OCI-LY3 (cell line): ENCODE measurements around the gene SASS6.

Source experiments
- H2AFZ ChIP-seq: fragments of 200-600, 300-600 bp; shearing (Covaris generic); 2 replicates; pipeline ENCODE4 v1.6.0; 2014; ENCODE audit warnings: antibody characterized with exemption, low read depth, low read length
- H3K27ac ChIP-seq: fragments of 200-600, 300-600 bp; sonication (generic); 2 replicates; pipeline ENCODE4 v1.5.1; 2014; ENCODE audit warnings: mild to moderate bottlenecking, low read length, moderate library complexity, mixed read lengths
- H3K27me3 ChIP-seq: fragments of 200-600, 300-600 bp; sonication (generic); 2 replicates; pipeline ENCODE4 v1.6.1; 2014; ENCODE audit warnings: low read depth, low read length, mixed read lengths
- H3K36me3 ChIP-seq: fragments of 200-600, 300-600 bp; sonication (generic); replicated peaks from 2 replicates; pipeline ENCODE3; 2014; ENCODE audit warnings: low read depth, low read length, mixed read lengths
- H3K4me1 ChIP-seq: fragments of 300-600, 200-600 bp; sonication (generic); 2 replicates; pipeline ENCODE4 v1.6.1; 2014; ENCODE audit warnings: low read length, mixed read lengths
- H3K4me2 ChIP-seq: fragments of 200-600, 300-600 bp; sonication (generic); 2 replicates; pipeline ENCODE4 v1.6.1; 2014; ENCODE audit warnings: low read length, mixed read lengths
- H3K4me3 ChIP-seq: fragments of 300-600, 200-600 bp; sonication (generic); 2 replicates; pipeline ENCODE4 v1.5.1; 2014; ENCODE audit warnings: antibody characterized with exemption, mild to moderate bottlenecking, low read length, moderate library complexity
- H3K79me2 ChIP-seq: fragments of 300-600, 200-600 bp; shearing (Covaris generic); 2 replicates; pipeline ENCODE4 v1.6.1; 2014; ENCODE audit warnings: mild to moderate bottlenecking, low read length, mixed read lengths
- H3K9ac ChIP-seq: fragments of 300-600, 200-600 bp; shearing (Covaris generic); 2 replicates; pipeline ENCODE4 v1.6.0; 2014; ENCODE audit warnings: mild to moderate bottlenecking, low read length, moderate library complexity
- H3K9me3 ChIP-seq: fragments of 200-600, 300-600 bp; shearing (Covaris generic); 2 replicates; pipeline ENCODE4 v1.6.1; 2014; ENCODE audit warnings: low read length, mixed read lengths; ENCODE audit not compliant: insufficient read depth
- H4K20me1 ChIP-seq: fragments of 200-600, 300-600 bp; sonication (generic); 2 replicates; pipeline ENCODE4 v1.6.1; 2016; ENCODE audit warnings: low read length, mixed read lengths; ENCODE audit not compliant: insufficient read depth
- EZH2phosphoT487 ChIP-seq: fragments of 200-600 bp; shearing (Covaris generic); IDR thresholded peaks from 2 replicates; pipeline ENCODE4 v1.6.1; 2018; ENCODE audit warnings: antibody characterized with exemption, mixed run types, low read depth
- TF ChIP-seq, protein P1 (sequence below): fragments of 200-600, 300-600 bp; sonication (generic); IDR thresholded peaks from 2 replicates; pipeline ENCODE4 v1.5.1; 2014; ENCODE audit warnings: antibody characterized with exemption, low read length, low read depth

SASS6 gene

GRCh38 chr1:100039591-100039990, 93.1 kb downstream of the SASS6 start:
- peaks cover 80% of the 10 kb centered on the region for H3K79me2 ChIP-seq
- H3K9me3 ChIP-seq: no peaks in the 10 kb centered on the region
- H3K4me1 ChIP-seq: peaks cover 20% of the 10 kb centered on the region
- no peak overlapping the region for H3K27ac ChIP-seq
- H3K9ac ChIP-seq: peak overlapping the region; percentile 94
- no peaks in the 10 kb centered on the region for H3K27me3 ChIP-seq
- TF ChIP-seq, protein P1, sequence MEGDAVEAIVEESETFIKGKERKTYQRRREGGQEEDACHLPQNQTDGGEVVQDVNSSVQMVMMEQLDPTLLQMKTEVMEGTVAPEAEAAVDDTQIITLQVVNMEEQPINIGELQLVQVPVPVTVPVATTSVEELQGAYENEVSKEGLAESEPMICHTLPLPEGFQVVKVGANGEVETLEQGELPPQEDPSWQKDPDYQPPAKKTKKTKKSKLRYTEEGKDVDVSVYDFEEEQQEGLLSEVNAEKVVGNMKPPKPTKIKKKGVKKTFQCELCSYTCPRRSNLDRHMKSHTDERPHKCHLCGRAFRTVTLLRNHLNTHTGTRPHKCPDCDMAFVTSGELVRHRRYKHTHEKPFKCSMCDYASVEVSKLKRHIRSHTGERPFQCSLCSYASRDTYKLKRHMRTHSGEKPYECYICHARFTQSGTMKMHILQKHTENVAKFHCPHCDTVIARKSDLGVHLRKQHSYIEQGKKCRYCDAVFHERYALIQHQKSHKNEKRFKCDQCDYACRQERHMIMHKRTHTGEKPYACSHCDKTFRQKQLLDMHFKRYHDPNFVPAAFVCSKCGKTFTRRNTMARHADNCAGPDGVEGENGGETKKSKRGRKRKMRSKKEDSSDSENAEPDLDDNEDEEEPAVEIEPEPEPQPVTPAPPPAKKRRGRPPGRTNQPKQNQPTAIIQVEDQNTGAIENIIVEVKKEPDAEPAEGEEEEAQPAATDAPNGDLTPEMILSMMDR: no peak
- no peak for TF ChIP-seq EZH2phosphoT487
- no peaks in the 10 kb centered on the region for H3K36me3 ChIP-seq
- H3K4me2 ChIP-seq: peak overlapping the region; percentile 80
- H4K20me1 ChIP-seq: peaks cover 47% of the 10 kb centered on the region
- H2AFZ ChIP-seq: no peak overlapping the region
- H3K4me3 ChIP-seq: peak overlapping the region; percentile 99

- Histone ChIP-seq H3K4me3 (peak overlapping the region; percentile 99), H3K27me3 (no peaks in the 10 kb centered on the region), H3K36me3 (no peaks in the 10 kb centered on the region), H3K4me1 (peaks cover 20% of the 10 kb centered on the region), H3K9me3 (no peaks in the 10 kb centered on the region), H4K20me1 (peaks cover 44% of the 10 kb centered on the region), H3K27ac (peak overlapping the region; percentile 82), H2AFZ (no peak overlapping the region), H3K79me2 (peaks cover 71% of the 10 kb centered on the region), H3K4me2 (peak overlapping the region; percentile 80), H3K9ac (peak overlapping the region; percentile 94)
- TF ChIP-seq, protein P1: no peak
- TF ChIP-seq EZH2phosphoT487: no peak
Measured at GRCh38 chr1:100038660-100039287, 94.0 kb downstream of the SASS6 start.

DNA sequence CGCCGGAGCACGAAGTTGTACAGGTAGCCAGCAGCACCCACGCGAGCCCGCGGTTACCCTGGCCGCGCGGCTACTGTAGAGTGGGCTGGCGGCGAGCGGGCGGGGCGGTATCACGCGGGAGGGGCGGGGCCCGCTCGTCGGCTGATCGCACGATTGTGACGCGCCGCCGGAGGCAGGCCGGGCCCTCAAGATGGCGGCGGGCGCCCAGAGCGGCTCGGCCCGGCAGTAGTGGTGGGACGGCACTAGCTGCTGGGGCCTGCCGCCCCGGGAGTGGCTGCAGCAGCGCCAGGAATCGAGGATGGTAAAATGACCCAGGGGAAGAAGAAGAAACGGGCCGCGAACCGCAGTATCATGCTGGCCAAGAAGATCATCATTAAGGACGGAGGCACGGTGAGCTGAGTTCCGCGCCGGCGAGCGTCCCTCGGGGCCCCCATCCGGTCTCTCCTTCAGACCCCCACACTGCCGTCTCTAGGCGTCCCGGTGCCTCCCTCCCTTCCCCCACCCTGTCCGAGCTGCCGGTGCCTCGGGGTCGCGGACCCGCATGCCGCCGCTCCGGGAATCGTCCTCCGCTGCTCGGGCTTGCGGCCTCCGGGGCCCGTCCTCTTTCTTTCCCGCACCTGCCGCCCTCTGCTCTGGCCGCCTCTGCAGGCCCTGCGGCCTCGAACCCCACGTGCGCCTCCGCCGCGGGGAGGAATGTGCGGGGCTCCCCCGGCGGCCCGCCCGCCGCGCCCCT, 94.6 kb downstream of the SASS6 start:
- Histone ChIP-seq H3K36me3 (no peaks in the 10 kb centered on the region), H3K9me3 (no peaks in the 10 kb centered on the region), H3K27ac (peak overlapping the region; percentile 82), H4K20me1 (peaks cover 41% of the 10 kb centered on the region), H3K4me3 (peak overlapping the region; percentile 99), H2AFZ (peak overlapping the region; percentile 79), H3K4me2 (peak overlapping the region; percentile 89), H3K4me1 (peaks cover 20% of the 10 kb centered on the region), H3K27me3 (no peaks in the 10 kb centered on the region), H3K79me2 (peaks cover 65% of the 10 kb centered on the region), H3K9ac (peak overlapping the region; percentile 94)
- TF ChIP-seq EZH2phosphoT487: no peak
- TF ChIP-seq, protein P1: no peak

GRCh38 chr1:100037656-100037926, 95.1 kb downstream of the SASS6 start:
- peaks cover 20% of the 10 kb centered on the region for H3K4me1 ChIP-seq
- H3K9ac ChIP-seq: peak overlapping the region; percentile 94
- H3K27me3 ChIP-seq: no peaks in the 10 kb centered on the region
- H3K9me3 ChIP-seq: no peaks in the 10 kb centered on the region
- peak overlapping the region; percentile 99 for H3K4me3 ChIP-seq
- H3K36me3 ChIP-seq: no peaks in the 10 kb centered on the region
- peaks cover 60% of the 10 kb centered on the region for H3K79me2 ChIP-seq
- TF ChIP-seq, protein P1: no peak
- TF ChIP-seq EZH2phosphoT487: no peak
- H3K27ac ChIP-seq: peak overlapping the region; percentile 82
- peak overlapping the region; percentile 89 for H3K4me2 ChIP-seq
- peak overlapping the region; percentile 79 for H2AFZ ChIP-seq
- peaks cover 36% of the 10 kb centered on the region for H4K20me1 ChIP-seq
